HL-60 (cell line): ENCODE data around the gene SORBS2.

Source experiments
- GABPA ChIP-seq: IDR thresholded peaks from 2 replicates; pipeline ENCODE4 v1.6.1; 2012; ENCODE audit warnings: low read depth
- POLR2AphosphoS5 ChIP-seq: IDR thresholded peaks from 2 replicates; pipeline ENCODE4 v1.6.1; 2012; ENCODE audit warnings: low read depth
- SPI1 ChIP-seq: IDR thresholded peaks from 2 replicates; pipeline ENCODE4 v1.6.1; 2012; ENCODE audit warnings: low read depth, mild to moderate bottlenecking, borderline replicate concordance
- TF ChIP-seq, protein P1 (sequence below): IDR thresholded peaks from one replicate; pipeline ENCODE4 v1.5.1; 2011; ENCODE audit warnings: low read length, control low read depth, inconsistent platforms; ENCODE audit not compliant: insufficient read depth
- TF ChIP-seq, protein P2 (sequence below): IDR thresholded peaks from 2 replicates; pipeline ENCODE4 v1.6.1; 2012; ENCODE audit warnings: low read depth; ENCODE audit not compliant: insufficient replicate concordance

DNA sequence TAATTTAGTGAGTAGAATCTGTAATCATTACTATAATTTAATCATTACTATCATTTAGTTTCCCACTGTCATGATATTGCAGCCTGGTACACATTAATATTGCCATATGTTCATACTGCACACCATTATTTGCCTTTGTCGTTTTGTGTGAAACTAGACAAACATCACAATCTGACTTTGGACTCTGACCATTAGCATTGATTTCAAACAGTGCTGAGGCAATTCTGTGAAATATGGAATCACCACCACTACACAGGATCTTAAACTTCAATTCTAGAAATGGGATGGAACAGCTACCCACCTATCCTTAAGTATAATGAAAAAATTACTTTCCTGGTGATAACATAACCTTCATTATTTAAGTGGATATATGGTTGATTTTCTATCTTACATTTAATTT lies 98.3 kb downstream of the SORBS2 start:
- TF ChIP-seq, protein P1, sequence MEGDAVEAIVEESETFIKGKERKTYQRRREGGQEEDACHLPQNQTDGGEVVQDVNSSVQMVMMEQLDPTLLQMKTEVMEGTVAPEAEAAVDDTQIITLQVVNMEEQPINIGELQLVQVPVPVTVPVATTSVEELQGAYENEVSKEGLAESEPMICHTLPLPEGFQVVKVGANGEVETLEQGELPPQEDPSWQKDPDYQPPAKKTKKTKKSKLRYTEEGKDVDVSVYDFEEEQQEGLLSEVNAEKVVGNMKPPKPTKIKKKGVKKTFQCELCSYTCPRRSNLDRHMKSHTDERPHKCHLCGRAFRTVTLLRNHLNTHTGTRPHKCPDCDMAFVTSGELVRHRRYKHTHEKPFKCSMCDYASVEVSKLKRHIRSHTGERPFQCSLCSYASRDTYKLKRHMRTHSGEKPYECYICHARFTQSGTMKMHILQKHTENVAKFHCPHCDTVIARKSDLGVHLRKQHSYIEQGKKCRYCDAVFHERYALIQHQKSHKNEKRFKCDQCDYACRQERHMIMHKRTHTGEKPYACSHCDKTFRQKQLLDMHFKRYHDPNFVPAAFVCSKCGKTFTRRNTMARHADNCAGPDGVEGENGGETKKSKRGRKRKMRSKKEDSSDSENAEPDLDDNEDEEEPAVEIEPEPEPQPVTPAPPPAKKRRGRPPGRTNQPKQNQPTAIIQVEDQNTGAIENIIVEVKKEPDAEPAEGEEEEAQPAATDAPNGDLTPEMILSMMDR, result no peak
- TF ChIP-seq POLR2AphosphoS5 (no peak), GABPA (no peak), SPI1 (no peak)
- TF ChIP-seq, protein P2, sequence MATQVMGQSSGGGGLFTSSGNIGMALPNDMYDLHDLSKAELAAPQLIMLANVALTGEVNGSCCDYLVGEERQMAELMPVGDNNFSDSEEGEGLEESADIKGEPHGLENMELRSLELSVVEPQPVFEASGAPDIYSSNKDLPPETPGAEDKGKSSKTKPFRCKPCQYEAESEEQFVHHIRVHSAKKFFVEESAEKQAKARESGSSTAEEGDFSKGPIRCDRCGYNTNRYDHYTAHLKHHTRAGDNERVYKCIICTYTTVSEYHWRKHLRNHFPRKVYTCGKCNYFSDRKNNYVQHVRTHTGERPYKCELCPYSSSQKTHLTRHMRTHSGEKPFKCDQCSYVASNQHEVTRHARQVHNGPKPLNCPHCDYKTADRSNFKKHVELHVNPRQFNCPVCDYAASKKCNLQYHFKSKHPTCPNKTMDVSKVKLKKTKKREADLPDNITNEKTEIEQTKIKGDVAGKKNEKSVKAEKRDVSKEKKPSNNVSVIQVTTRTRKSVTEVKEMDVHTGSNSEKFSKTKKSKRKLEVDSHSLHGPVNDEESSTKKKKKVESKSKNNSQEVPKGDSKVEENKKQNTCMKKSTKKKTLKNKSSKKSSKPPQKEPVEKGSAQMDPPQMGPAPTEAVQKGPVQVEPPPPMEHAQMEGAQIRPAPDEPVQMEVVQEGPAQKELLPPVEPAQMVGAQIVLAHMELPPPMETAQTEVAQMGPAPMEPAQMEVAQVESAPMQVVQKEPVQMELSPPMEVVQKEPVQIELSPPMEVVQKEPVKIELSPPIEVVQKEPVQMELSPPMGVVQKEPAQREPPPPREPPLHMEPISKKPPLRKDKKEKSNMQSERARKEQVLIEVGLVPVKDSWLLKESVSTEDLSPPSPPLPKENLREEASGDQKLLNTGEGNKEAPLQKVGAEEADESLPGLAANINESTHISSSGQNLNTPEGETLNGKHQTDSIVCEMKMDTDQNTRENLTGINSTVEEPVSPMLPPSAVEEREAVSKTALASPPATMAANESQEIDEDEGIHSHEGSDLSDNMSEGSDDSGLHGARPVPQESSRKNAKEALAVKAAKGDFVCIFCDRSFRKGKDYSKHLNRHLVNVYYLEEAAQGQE, result no peak
